Renal cortical epithelial cell (primary cell): ENCODE measurements around the gene TARS1. TPM values are rescaled to one million over a fixed set of nuclear protein-coding genes. Genes with fewer than 3 reads are reported as not detected.

Experiments used
- DNase-seq: peaks from one replicate; pipeline ENCODE4 v3.0.0-alpha.2; 2011; ENCODE audit warnings: low read depth
- total RNA-seq: library from RNA; depleted of rRNA; stranded (reverse); fragments of >200 nt; gene quantifications from 2 replicates; pipeline ENCODE4 v1.2.3, GENCODE V29; 2014

Gene TARS1
- total RNA-seq = 257 and 530 TPM in 2 replicates

DNA sequence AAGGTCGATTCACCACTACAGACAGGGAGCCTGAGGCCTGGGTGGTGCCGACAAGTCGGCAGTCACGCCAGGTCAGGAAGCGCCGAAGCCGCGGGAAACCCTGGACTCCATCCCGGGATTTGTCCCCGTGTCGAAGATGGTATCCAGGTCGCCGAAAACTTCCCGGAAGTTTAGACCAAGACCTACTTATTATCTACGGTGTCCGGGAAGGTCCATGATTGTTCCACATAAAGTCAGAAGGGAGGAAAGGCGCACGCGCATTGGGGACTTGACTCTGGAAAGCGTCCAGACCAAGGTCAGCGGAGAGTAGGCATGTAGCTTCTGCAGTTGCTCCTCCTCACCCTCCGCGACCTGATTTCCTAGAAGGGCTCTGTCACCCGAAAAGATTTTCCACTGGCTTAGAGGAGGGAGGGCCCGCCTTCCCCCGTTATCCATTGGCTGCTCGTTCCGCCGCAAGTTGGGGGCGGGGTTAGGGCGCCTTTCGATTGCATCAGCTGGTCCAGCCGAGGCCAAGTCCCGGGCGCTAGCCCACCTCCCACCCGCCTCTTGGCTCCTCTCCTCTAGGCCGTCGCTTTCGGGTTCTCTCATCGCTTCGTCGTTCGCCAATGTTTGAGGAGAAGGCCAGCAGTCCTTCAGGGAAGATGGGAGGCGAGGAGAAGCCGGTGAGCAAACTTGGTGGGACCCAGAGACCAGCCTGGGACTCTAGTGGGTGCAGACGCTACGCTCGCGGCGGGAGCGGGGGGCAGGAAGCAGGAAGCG is at the start of gene TARS1:
Gene TARS1, plus strand, starts transcription at position 484 of the 759 bp plus-strand sequence. Its CDS starts 122 bp downstream, at position 606.
- peak; percentile 100 for DNase-seq

DNA sequence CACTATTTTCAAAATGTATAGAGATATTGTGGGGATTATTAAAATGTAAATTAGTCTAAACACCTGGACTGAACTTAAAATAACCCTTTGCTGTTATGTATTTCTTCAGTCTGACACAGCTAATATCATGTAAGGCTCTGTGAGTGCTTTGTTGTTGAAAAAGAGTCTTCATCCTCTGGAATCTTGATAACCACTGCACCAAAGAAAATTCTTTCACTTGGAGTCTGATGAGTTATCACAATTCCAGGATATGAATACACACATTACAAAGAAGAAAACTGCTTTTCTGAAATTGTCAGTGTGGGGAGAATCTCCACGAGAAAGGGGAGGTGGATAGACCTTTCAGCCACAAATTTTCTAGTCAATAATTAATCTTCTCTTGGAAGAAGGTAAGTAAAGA is 42.3 kb upstream of the TARS1 start:
- DNase-seq = no peak

DNA sequence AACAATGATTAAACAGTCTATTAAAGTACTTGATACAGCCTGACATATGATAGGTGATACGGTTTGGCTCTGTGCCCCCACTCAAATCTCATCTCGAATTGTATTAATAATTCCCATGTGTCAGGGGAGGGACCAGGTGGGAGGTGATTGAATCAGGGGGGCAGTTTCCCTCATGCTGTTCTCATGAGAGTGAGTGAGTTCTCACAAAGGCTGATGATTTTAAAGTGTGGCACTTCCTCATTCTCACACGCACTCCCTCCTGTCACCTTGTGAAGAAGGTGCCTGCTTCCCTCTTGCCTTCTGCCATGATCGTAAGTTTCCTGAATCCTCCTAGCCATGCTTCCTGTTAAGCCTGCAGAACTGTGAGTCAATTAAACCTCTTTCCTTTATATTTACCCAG is 40.1 kb upstream of the TARS1 start:
- DNase-seq = peak; percentile 25

DNA sequence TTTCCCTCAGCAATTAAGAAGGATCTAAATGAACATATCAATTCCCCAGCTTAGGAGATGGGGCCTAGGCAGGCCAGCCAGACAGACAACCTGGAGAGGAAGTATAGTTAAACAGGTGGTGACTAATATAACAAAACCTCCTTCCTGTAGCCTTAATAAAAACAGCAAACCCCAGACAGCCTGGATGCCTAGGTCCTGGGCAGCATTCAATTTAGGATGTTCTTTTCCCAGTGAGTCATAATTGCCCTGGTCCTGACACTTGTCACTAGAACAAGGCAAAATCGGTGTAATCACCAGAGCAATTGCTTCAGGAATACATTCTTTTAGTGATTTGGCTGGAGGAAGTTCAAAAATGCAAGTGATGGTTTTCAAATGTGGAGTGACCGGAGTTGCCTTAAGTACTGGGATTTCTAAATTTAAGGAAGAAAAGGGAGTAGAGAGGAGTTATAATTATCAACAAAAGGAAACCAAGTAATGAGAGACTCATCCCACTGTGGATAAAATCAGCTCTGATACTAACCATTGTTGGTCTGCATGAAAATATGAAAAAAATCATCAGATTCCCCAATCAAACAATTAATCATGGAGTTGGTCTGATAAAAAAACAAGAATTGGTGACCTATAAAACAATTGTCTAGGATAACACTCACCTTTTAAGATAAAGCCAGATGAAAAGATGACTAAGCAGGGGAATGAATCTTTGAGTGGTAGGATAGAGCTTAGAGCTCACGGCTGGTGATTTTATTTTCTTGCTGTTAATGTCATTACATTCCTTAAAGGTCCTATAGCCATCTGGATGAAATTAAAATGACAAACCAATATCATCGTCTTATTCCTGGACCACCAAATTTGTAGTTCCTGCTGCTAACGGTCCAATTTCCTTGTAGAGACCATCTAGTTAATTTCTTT is 39.0 kb upstream of the TARS1 start:
- DNase-seq = peak; percentile 81

DNA sequence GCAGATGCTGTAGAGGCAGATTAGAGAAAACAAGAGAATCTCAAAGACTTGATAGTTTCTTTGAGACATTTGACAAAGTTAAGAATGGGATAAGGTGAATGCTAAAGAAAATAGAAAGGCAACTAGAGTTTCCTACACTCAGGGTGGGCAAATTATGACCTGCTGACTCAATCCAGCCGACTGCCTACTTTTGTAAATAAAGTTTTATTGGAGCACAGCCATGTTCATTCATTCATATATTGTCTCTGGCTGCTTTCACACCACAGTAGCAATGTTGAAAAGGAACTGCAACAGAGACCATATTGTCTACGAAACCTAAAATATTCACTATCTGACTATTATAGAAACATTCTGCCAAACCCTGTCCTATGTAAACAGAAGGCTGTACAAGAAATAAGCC is 37.6 kb upstream of the TARS1 start:
- DNase-seq = no peak

DNA sequence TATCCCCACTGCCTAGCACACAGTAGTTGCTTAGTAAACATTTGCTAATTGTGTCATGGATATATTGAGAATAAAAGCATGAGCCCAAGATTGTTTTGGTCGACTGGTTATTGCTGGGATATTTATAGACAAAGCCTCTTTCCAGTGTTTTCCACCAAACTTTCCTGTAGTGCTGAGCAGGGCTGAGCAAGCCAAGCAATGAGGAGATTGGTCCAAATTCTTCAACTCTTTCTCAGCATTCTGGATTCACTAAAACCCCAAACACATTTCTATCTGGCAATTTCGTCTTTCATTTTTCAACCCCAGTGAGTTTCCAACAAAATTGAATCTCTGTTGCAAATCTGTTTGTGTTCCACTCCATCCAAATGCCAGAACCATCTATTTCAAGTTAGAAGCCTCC is 31.9 kb upstream of the TARS1 start:
- no peak for DNase-seq

DNA sequence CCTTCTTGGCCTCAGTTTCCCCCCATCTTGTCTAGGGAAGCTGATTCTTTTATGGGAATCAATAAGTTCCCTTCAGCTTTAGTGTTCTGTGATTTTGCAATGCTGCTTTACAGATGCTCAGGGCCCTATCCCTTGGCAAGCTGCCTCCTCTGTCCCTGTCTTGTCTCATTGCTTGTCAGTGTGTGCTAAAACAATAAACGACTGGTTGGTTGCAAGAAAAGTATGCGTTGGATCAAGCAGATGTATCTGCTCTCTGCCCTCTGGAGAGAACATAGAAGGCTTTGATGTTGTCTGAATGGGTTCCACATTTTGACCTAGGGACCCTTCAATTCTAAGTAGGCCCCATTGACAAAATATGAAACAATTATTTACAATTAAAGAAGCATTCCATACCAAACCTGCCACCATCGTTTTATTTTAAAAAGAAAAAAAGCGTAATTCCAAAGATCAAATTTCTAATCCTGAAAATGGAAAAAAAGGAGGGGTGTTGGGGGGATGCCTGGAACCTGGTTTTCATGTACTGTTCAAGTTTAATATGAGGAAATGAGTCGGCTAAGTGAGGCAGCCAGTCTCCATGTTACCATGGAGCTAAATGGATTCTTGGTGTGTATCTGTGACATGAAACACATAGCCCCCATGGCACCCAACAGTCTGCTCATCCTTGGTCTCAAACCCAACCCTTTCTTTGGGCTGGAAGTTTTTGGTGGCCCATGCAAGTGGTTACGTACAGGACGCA is 31.2 kb upstream of the TARS1 start:
- no peak for DNase-seq

DNA sequence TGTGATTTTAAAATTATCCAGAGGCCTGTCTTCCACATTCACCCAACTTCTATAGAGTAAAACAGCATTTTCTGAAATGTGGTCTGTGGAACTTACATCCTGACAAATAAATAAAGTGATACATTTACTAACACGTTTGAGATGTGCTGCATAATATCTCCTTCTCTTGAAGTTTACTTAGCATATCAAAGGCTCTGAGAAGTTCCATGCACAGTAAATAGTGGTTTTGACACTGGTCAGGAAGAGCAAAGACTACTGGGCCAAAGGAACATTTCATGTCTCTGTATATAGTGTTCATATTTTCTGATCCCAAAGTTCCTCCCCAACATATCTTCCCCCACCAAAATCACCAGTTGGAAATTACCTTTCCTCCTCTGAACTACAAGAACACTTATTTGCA is 30.5 kb upstream of the TARS1 start:
- DNase-seq = no peak

DNA sequence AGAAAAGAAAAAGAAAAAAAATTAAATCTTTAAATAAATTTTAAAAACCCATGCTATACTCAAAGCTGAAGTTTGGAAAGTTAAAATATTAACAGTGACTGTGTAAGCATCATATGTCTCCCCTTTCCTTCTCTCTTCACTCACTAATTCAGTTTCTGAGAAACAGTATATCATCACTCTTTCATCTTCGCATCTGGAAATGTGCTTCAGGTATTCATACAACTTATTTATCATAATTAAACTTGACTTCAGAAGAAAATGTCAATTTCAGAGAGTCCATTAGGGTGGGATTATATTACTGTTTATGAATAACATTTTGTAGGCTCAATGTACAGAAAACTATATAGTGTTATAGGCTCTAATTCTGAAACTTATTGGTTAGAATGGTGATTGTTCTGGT is 29.3 kb upstream of the TARS1 start:
- no peak for DNase-seq

DNA sequence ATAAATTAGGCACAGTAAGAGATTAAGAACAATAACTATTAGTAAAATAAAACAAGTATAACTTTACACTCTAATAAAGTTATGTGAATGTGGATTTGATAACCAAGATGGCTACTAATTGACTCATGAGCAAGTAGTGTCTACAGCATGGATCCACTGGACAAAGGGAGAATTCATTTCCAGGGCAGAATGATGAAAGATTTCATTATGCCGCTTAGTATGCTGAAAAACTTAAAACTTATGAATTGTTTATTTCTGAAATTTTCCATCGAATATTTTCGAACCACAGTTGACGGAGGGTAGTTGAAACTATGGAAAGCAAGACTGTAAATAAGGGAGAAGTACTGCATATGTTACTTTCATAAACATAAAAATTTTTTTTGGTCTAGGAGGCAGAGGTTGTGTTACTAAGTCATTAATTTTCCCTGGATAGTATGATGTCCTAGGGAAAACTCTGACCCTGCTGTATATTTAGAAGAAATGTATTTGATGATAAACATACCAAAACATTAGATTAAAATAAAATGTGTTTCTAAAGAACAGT is 24.9 kb upstream of the TARS1 start:
- DNase-seq = no peak

DNA sequence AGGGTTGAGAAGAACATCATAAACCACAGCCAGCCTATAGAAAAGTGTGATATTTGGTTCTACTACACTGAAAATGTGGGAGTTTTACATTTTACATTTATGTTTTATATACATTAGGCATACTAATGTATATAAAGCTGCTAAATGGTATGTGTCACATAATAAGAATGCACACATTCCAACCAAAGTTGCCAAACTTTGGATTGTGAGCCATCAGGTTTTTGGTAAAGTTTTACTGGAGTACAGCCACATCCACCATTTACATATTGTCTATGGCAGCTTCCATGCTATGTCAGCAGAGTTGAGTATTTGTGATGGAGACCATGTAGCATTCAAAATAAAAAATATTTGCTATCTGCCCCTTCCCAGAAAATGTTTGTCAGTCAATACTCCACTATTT is 23.1 kb upstream of the TARS1 start:
- DNase-seq = no peak

DNA sequence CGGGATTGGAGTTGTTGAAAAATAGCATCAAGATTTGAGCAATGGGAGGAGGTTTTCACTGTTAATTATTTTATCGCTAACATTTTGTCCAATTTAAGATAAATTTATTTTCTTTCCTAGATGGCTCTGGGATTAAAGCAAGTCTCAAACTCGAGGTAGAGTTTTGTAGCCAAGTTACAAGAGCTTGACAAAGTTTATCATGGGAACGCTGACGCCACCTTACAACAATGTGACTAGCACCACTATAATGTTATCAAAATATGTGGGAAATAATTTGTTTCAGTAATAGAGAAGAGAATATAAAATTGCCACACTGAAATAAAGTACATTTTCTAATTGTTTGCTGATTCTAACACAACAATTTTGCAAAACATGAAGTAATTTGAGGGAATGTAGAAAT is 19.8 kb upstream of the TARS1 start:
- no peak for DNase-seq

DNA sequence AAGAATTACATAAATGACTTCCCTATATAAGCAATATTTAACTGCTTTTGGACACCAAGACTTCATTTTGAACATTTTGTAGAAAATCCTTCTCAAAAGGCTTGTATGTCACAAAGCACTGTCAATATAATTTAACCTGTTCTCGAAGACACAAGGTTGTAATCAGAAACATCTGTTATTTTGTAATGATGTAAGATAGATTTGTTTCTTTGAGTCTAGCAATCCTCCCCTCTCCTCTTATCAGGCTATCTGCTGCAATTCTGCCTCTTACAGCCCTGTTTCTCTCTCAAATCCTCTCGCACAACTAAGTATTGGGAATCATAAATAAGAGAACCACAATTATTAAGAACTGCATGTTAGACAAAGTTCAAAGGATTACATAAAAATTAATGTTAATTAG is 18.6 kb upstream of the TARS1 start:
- DNase-seq = no peak

DNA sequence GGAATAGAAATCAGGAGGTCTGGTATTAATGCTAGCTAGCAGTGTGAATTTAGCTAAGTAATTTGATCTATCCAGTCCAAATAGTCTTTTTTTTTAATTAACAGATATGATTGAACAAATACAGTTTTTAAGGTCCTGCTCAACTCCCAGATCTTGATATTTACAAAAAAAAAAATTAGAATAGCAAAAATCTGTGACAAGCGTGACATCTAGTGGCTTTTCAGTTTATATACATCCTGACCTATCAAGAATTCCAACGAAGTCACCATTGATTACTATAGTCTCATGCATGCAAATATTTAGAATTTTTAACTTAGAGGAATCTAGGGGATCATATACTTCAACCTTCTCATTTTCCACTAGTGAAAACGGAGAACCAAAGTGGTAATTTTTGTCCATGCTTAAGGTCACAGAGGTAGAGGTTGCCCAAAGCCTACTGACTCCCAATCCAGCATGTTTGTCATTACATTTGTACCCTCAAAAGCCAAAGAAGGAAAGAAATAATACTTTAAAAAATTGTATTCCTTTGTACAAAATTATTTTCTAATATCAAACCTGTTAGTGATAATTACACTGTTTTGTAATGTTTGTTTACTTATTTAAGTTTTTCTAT is 17.6 kb upstream of the TARS1 start:
- peak; percentile 33 for DNase-seq

DNA sequence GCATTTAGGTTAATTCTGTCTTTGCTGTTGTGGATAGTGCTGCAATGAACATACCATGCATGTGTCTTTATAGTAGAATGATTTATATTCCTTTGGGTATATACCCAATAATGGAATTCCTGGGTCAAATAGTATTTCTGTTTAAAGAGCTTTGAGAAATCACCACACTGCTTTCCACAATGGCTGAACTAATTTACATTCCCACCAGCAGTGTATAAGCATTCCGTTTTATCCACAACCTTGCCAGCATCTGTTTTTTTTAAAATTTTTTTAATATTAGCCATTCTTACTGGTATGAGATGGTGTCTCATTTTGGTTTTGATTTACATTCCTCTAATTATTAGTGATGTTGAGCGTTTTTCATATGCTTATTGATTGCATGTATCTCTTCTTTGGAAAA is 15.5 kb upstream of the TARS1 start:
- no peak for DNase-seq

DNA sequence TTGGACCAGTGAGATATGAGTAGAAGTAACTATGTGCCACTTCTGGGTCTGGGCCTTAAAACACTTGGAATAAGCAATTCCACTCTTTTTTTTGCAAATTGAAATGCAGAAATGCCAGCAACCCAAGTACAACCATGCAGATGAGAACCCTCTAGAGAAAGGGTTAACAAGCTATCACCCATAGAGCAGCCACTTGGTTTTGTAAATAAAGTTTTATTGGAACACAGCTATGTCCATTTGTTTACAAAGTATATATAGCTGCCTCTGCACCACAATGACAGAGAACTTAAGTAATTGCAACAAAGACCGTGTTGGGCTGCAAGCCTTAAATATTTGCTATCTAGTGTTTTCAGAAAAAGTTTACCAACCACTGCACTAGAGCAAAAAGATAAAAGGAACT is 9.8 kb upstream of the TARS1 start:
- DNase-seq = no peak

DNA sequence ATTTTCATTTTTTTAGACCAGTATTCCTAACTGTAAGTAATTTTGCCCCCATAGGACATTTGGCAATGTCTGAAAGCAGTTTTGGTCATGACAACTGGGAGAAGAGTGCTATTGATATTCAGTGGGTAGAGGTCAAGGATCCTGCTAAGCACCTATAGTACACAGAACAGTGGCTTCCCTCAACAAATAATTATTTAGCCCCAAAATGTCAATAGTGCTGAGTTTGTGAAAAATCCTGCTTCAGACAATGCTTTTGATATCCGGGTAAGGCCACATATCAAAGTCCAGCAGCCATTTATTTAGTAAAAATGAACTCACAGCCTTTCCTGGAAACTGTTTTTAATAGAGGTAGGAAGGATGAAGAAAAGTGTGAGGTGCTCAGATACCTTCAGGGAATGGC is 8.1 kb upstream of the TARS1 start:
- no peak for DNase-seq

DNA sequence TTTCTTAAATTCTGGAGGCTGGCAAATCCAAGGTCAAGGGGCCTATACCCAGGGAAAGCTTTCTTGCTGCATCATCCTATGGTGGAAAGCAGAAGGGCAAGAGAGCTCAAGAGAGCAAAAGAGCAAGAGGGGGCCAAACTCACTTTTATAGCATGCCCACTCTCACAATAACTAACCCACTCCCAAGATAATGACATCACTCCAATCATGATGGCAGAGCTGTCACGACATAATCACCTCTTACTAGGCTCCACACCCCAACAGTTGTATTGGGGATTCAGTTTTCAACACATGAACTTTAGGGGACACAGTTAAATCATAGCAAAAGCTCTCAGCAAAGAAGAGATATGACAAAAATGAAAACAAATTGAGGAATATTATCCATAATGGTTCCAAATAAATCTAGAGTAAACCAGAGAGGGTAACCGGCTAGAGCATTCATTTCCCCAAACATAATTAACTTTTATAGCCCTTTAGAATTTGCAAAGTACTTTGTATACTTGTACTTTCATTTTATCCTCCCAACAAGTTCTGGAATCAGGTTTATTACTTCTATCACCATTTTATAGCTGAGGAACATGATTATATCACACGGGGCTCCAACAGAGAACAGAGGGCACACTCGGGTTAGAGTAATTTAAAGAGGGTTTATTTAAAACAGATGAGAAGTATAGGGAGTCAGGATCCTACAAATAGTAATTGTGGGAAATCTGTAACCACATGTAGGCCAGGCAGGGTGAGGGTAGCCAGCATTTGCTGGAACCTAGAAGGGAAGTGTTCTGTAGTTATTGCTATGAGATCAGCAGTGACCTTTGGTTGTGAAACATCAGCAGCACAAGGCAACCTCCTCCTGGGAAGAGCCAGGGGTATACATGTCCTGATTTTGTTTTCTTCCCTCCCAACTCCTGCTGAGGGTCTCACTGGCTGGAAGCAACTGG is 7.2 kb upstream of the TARS1 start:
- no peak for DNase-seq

DNA sequence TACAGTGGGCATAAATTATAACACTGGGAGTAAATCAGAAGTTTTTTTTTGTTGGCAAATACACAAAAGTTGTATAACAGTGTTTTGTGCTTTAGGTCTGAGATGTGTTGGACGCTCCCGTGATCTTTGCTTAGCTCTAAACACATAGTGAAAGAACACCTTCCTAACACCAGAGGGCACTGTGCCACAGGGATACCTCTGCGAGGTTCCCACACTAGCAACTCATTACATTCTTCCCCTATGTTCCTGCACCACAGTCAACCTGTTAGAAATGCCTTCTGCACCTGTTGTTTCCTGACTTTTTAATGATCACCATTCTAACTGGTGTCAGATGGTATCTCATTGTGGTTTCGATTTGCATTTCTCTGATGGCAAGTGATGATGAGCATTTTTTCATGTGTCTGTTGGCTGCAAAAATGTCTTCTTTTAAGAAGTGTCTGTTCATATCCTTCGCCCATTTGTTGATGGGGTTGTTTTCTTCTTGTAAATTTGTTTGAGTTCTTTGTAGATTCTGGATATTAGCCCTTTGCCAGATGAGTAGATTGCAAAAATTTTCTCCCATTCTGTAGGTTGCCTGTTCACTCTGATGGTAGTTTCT is 4.8 kb upstream of the TARS1 start:
- DNase-seq = peak; percentile 73

DNA sequence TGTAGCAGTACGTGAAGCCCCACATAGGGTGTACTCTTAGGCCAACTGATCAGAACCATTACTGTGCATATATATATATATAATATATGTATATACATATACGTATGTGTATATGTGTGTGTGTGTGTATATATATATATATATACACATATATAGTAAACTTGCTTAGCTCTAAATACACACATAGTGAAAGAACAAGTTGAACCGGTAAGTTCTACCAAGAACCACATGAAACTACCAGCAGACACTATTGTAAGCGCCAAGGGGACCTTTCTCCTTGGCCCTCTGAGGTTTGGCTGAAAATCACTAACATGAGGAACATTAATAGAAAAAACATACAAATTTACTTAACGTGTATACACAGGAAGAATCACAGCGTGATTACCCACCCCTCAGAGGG is 1.8 kb upstream of the TARS1 start:
- DNase-seq = no peak
